ENCODE data around the gene PCDHA6.
A peak's percentile ranks its signal among the peaks of the same experiment; 100 is the strongest.
"Not testable (repeated sequence)": the region's sequence is repeated elsewhere in the genome, so short reads cannot be mapped to it uniquely, and the experiment has no call there.

The PCDHA6 gene

DNA sequence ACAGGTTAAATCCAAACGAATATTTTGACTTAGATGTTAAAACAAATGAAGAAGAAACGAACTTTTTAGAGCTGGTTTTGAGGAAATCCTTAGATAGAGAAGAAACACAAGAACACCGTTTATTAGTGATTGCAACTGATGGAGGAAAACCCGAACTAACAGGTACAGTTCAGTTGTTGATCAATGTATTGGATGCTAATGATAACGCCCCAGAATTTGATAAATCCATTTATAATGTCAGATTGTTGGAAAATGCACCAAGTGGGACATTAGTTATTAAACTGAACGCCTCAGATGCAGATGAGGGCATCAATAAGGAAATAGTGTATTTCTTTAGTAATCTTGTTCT lies 5.5 kb upstream of the PCDHA6 start:
- no peak overlapping the region for H3K27ac ChIP-seq (ENCODE audit: low read length)
- no peak overlapping the region for H3K4me3 ChIP-seq (ENCODE audit: low read length in 2 of 2)
- no peak overlapping the region for H3K9ac ChIP-seq (ENCODE audit: low read length in 2 of 2)
- peaks cover 9 to 15% of the 10 kb centered on the region in 2 donors for H3K27me3 ChIP-seq (ENCODE audit: control insufficient read depth in 1 of 2, insufficient read depth in 2 of 2, low read length in 2 of 2)
- no peaks in the 10 kb centered on the region for H3K4me1 ChIP-seq (ENCODE audit: control insufficient read depth, insufficient read depth, low read length)
- H3K9me3 ChIP-seq (ENCODE audit: control insufficient read depth in 2 of 2, low read length in 2 of 2), result peaks cover 0 to 13% of the 10 kb centered on the region in 2 donors
- no peaks in the 10 kb centered on the region for H3K36me3 ChIP-seq (ENCODE audit: control insufficient read depth in 2 of 2, insufficient read depth in 2 of 2, low read length in 2 of 2)

DNA sequence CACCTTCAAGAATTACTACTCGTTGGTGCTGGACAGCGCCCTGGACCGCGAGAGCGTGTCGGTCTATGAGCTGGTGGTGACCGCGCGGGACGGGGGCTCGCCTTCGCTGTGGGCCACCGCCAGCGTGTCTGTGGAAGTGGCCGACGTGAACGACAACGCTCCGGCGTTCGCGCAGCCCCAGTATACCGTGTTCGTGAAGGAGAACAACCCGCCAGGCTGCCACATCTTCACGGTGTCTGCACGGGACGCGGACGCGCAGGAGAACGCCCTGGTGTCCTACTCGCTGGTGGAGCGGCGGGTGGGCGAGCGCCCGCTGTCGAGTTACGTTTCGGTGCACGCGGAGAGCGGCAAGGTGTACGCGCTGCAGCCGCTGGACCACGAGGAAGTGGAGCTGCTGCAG lies 4.8 kb upstream of the PCDHA6 start:
- not testable (repeated sequence) for H3K9ac ChIP-seq (ENCODE audit: low read length in 2 of 2); H3K4me3 ChIP-seq (ENCODE audit: low read length in 2 of 2); H3K27ac ChIP-seq (ENCODE audit: low read length); H3K4me1 ChIP-seq (ENCODE audit: control insufficient read depth, insufficient read depth, low read length); H3K36me3 ChIP-seq (ENCODE audit: control insufficient read depth in 2 of 2, insufficient read depth in 2 of 2, low read length in 2 of 2)
- Histone ChIP-seq H3K9me3 (ENCODE audit: control insufficient read depth in 2 of 2, low read length in 2 of 2) (peaks cover 0 to 13% of the 10 kb centered on the region in 2 donors), H3K27me3 (ENCODE audit: control insufficient read depth in 1 of 2, insufficient read depth in 2 of 2, low read length in 2 of 2) (peaks cover 11 to 18% of the 10 kb centered on the region in 2 donors)

DNA sequence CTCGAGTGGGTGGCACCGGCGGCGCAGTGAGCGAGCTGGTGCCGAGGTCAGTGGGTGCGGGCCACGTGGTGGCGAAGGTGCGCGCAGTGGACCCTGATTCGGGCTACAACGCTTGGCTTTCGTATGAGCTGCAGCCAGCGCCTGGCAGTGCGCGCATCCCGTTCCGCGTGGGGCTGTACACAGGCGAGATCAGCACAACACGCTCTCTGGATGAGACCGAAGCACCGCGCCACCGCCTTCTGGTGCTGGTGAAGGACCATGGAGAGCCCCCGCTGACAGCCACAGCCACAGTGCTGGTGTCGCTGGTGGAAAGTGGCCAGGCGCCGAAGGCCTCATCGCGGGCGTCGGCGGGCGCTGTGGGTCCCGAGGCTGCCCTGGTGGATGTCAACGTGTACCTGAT lies 4.3 kb upstream of the PCDHA6 start:
- Histone ChIP-seq H3K9me3 (ENCODE audit: control insufficient read depth in 2 of 2, low read length in 2 of 2) (peaks cover 1 to 13% of the 10 kb centered on the region in 2 donors), H3K27ac (ENCODE audit: low read length) (no peak overlapping the region), H3K27me3 (ENCODE audit: control insufficient read depth in 1 of 2, insufficient read depth in 2 of 2, low read length in 2 of 2) (peaks cover 12 to 18% of the 10 kb centered on the region in 2 donors), H3K4me1 (ENCODE audit: control insufficient read depth, insufficient read depth, low read length) (no peaks in the 10 kb centered on the region), H3K36me3 (ENCODE audit: control insufficient read depth in 2 of 2, insufficient read depth in 2 of 2, low read length in 2 of 2) (no peaks in the 10 kb centered on the region), H3K4me3 (ENCODE audit: low read length in 2 of 2) (no peak overlapping the region), H3K9ac (ENCODE audit: low read length in 2 of 2) (no peak overlapping the region)

DNA sequence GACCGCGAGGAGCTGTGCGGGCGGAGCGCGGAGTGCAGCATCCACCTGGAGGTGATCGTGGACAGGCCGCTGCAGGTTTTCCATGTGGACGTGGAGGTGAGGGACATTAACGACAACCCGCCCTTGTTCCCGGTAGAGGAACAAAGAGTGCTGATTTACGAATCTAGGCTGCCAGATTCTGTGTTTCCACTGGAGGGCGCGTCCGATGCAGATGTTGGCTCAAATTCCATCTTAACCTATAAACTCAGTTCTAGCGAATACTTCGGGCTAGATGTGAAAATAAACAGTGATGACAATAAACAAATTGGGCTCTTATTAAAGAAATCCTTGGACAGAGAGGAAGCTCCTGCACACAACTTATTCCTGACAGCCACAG lies 590 bp downstream of the PCDHA6 start:
- no peak overlapping the region for H3K9ac ChIP-seq (ENCODE audit: low read length in 2 of 2)
- no peak overlapping the region for H3K4me3 ChIP-seq (ENCODE audit: low read length in 2 of 2)
- peaks cover 2 to 8% of the 10 kb centered on the region in 2 donors for H3K9me3 ChIP-seq (ENCODE audit: control insufficient read depth in 2 of 2, low read length in 2 of 2)
- H3K27me3 ChIP-seq (ENCODE audit: control insufficient read depth in 1 of 2, insufficient read depth in 2 of 2, low read length in 2 of 2), result peaks cover 7 to 21% of the 10 kb centered on the region in 2 donors
- H3K27ac ChIP-seq (ENCODE audit: low read length), result no peak overlapping the region
- no peaks in the 10 kb centered on the region for H3K36me3 ChIP-seq (ENCODE audit: control insufficient read depth in 2 of 2, insufficient read depth in 2 of 2, low read length in 2 of 2)
- no peaks in the 10 kb centered on the region for H3K4me1 ChIP-seq (ENCODE audit: control insufficient read depth, insufficient read depth, low read length)

DNA sequence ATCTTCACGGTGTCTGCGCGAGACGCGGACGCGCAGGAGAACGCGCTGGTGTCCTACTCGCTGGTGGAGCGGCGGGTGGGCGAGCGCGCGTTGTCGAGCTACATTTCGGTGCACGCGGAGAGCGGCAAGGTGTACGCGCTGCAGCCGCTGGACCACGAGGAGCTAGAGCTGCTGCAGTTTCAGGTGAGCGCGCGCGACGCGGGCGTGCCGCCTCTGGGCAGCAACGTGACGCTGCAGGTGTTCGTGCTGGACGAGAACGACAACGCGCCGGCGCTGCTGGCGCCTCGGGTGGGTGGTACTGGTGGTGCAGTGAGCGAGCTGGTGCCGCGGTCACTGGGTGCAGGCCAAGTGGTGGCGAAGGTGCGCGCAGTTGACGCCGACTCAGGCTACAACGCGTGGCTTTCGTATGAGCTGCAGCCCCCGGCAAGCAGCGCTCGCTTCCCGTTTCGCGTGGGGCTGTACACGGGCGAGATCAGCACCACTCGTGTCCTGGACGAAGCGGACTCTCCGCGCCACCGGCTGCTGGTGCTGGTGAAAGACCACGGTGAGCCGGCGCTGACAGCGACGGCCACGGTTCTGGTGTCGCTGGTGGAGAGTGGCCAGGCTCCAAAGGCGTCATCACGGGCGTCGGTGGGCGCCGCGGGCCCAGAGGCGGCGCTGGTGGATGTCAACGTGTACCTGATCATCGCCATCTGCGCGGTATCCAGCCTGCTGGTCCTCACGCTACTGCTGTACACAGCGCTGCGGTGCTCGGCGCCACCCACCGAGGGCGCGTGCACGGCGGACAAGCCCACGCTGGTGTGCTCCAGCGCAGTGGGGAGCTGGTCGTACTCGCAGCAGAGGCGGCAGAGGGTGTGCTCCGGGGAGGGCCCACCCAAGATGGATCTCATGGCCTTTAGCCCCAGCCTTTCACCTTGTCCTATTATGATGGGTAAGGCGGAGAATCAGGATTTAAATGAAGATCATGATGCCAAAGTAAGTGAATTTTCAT lies 2.0 kb downstream of the PCDHA6 start:
- peaks cover 6 to 18% of the 10 kb centered on the region in 2 donors for H3K27me3 ChIP-seq (ENCODE audit: control insufficient read depth in 1 of 2, insufficient read depth in 2 of 2, low read length in 2 of 2)
- not testable (repeated sequence) for H3K27ac ChIP-seq (ENCODE audit: low read length); H3K4me3 ChIP-seq (ENCODE audit: low read length in 2 of 2); H3K9me3 ChIP-seq (ENCODE audit: control insufficient read depth in 2 of 2, low read length in 2 of 2); H3K36me3 ChIP-seq (ENCODE audit: control insufficient read depth in 2 of 2, insufficient read depth in 2 of 2, low read length in 2 of 2); H3K9ac ChIP-seq (ENCODE audit: low read length in 2 of 2); H3K4me1 ChIP-seq (ENCODE audit: control insufficient read depth, insufficient read depth, low read length)

DNA sequence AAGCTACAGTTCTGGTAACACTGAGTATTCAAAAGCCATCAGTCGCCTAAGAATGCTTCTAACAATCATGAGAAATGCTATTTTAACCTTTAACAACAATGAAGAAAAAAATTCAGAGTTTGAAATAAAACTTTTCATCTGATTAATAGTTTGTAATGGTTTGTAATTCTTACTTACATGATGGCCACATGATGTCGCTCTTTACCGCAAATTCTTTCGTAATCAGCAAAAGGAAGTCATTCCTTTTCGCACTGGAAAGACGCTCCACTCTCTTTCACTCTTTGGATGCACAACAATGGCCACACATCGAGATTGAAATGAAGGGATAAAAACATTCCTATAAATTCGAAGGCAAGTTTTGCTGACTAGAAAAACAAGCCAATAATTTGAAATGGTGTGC lies 6.2 kb downstream of the PCDHA6 start, which contains the start of gene PCDHA7:
Gene PCDHA7 (plus strand): TSS at position 277 of the 400 bp plus-strand sequence. CDS start 115 bp downstream, at position 392.
- H3K9me3 ChIP-seq (ENCODE audit: control insufficient read depth in 2 of 2, low read length in 2 of 2), result peaks cover 0 to 9% of the 10 kb centered on the region in 2 donors
- no peaks in the 10 kb centered on the region for H3K36me3 ChIP-seq (ENCODE audit: control insufficient read depth in 2 of 2, insufficient read depth in 2 of 2, low read length in 2 of 2)
- no peak within 1 kb of the TSS for H3K9ac ChIP-seq (ENCODE audit: low read length in 2 of 2)
- H3K4me3 ChIP-seq (ENCODE audit: low read length in 2 of 2), result peak within 1 kb of the TSS in 1 of 2 donors; percentile 44
- H3K27ac ChIP-seq (ENCODE audit: low read length), result no peak within 1 kb of the TSS
- H3K4me1 ChIP-seq (ENCODE audit: control insufficient read depth, insufficient read depth, low read length), result no peaks in the 10 kb centered on the region
- peaks cover 11 to 16% of the 10 kb centered on the region in 2 donors for H3K27me3 ChIP-seq (ENCODE audit: control insufficient read depth in 1 of 2, insufficient read depth in 2 of 2, low read length in 2 of 2)

DNA sequence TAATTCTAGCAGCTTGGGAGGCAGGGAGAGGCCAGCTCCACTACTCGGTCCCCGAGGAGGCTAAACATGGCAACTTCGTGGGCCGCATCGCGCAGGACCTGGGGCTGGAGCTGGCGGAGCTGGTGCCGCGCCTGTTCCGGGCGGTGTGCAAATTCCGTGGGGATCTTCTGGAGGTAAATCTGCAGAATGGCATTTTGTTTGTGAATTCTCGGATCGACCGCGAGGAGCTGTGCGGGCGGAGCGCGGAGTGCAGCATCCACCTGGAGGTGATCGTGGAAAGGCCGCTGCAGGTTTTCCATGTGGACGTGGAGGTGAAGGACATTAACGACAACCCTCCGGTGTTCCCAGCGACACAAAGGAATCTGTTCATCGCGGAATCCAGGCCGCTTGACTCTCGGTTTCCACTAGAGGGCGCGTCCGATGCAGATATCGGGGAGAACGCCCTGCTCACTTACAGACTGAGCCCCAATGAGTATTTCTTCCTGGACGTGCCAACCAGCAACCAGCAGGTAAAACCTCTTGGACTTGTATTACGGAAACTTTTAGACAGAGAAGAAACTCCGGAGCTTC lies 6.8 kb downstream of the PCDHA6 start:
- Histone ChIP-seq H3K27me3 (ENCODE audit: control insufficient read depth in 1 of 2, insufficient read depth in 2 of 2, low read length in 2 of 2) (peaks cover 11 to 16% of the 10 kb centered on the region in 2 donors), H3K4me3 (ENCODE audit: low read length in 2 of 2) (peak overlapping the region in 1 of 2 donors; percentile 44)
- H3K27ac ChIP-seq (ENCODE audit: low read length); H3K9ac ChIP-seq (ENCODE audit: low read length in 2 of 2); H3K9me3 ChIP-seq (ENCODE audit: control insufficient read depth in 2 of 2, low read length in 2 of 2); H3K4me1 ChIP-seq (ENCODE audit: control insufficient read depth, insufficient read depth, low read length); H3K36me3 ChIP-seq (ENCODE audit: control insufficient read depth in 2 of 2, insufficient read depth in 2 of 2, low read length in 2 of 2): not testable (repeated sequence)

DNA sequence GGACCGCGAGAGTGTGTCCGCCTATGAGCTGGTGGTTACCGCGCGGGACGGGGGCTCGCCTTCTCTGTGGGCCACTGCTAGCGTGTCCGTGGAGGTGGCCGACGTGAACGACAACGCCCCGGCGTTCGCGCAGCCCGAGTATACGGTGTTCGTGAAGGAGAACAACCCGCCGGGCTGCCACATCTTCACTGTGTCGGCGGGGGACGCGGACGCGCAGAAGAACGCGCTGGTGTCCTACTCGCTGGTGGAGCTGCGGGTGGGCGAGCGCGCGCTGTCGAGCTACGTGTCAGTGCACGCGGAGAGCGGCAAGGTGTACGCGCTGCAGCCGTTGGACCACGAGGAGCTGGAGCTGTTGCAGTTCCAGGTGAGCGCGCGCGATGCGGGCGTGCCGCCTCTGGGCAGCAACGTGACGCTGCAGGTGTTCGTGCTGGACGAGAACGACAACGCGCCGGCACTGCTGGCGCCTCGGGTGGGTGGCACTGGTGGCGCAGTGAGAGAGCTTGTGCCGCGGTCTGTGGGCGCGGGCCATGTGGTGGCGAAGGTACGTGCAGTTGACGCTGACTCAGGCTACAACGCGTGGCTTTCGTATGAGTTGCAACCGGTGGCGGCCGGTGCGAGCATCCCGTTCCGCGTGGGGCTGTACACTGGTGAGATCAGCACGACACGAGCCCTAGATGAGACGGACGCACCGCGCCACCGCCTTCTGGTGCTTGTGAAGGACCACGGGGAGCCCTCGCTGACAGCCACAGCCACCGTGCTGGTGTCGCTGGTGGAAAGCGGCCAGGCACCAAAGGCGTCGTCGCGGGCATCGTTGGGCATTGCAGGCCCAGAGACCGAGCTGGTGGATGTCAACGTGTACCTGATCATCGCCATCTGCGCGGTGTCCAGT lies 8.1 kb downstream of the PCDHA6 start:
- Histone ChIP-seq H3K36me3 (ENCODE audit: control insufficient read depth in 2 of 2, insufficient read depth in 2 of 2, low read length in 2 of 2) (no peaks in the 10 kb centered on the region), H3K4me1 (ENCODE audit: control insufficient read depth, insufficient read depth, low read length) (no peaks in the 10 kb centered on the region), H3K4me3 (ENCODE audit: low read length in 2 of 2) (no peak overlapping the region), H3K9ac (ENCODE audit: low read length in 2 of 2) (no peak overlapping the region), H3K27me3 (ENCODE audit: control insufficient read depth in 1 of 2, insufficient read depth in 2 of 2, low read length in 2 of 2) (peaks cover 11 to 13% of the 10 kb centered on the region in 2 donors), H3K27ac (ENCODE audit: low read length) (no peak overlapping the region), H3K9me3 (ENCODE audit: control insufficient read depth in 2 of 2, low read length in 2 of 2) (peaks cover 0 to 9% of the 10 kb centered on the region in 2 donors)

DNA sequence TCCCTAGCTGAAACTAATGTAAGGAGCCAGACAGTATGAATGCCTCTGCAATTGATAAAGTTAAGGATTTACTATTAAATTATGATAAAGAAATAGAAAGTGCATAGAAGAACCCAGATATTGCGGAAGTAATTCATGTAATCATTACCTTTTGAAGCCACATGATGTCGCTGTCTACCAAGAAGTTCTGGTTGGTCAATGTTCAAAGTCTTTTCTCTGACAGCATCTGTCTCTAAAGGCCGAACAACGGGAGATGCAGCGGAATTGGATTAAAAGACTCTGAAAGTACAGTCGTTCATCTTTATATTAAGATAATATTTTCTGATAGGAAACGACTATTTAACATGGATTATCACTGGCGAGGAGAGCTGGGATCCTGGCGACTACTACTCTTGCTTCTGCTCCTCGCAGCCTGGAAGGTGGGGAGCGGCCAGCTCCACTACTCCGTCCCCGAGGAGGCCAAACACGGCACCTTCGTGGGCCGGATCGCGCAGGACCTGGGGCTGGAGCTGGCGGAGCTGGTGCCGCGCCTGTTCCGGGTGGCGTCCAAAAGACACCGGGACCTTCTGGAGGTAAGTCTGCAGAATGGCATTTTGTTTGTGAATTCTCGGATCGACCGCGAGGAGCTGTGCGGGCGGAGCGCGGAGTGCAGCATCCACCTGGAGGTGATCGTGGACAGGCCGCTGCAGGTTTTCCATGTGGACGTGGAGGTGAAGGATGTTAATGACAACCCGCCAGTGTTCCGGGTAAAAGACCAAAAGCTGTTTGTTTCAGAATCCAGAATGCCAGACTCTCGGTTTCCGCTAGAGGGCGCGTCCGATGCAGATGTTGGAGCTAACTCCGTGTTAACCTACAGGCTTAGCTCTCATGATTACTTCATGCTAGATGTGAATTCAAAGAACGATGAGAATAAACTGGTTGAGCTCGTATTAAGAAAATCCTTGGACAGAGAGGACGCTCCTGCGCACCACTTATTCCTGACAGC lies 13.5 kb downstream of the PCDHA6 start, which contains the start of gene PCDHA8:
Gene PCDHA8 (plus strand): TSS at position 210 of the 985 bp plus-strand sequence. CDS start 135 bp downstream, at position 345.
- H3K4me1 ChIP-seq (ENCODE audit: control insufficient read depth, insufficient read depth, low read length), result no peaks in the 10 kb centered on the region
- H3K27me3 ChIP-seq (ENCODE audit: control insufficient read depth in 1 of 2, insufficient read depth in 2 of 2, low read length in 2 of 2), result peaks cover 0 to 2% of the 10 kb centered on the region in 2 donors
- H3K27ac ChIP-seq (ENCODE audit: low read length), result no peak within 1 kb of the TSS
- no peak within 1 kb of the TSS for H3K9ac ChIP-seq (ENCODE audit: low read length in 2 of 2)
- H3K36me3 ChIP-seq (ENCODE audit: control insufficient read depth in 2 of 2, insufficient read depth in 2 of 2, low read length in 2 of 2), result no peaks in the 10 kb centered on the region
- H3K4me3 ChIP-seq (ENCODE audit: low read length in 2 of 2), result no peak within 1 kb of the TSS
- H3K9me3 ChIP-seq (ENCODE audit: control insufficient read depth in 2 of 2, low read length in 2 of 2), result peaks cover 0 to 16% of the 10 kb centered on the region in 2 donors

Data from stomach smooth muscle (tissue), 2 donors.